Left ventricle myocardium superior (tissue), 1 donor: ENCODE measurements around the gene RFX4. TPM values are rescaled to one million over a fixed set of nuclear protein-coding genes. Genes with fewer than 3 reads are reported as not detected.
"Not testable (repeated sequence)": the region's sequence is repeated elsewhere in the genome, so short reads cannot be mapped to it uniquely, and the experiment has no call there.

Source experiments
- ATAC-seq: fragments of 200-7000 bp; cut with Tn5 transposase; one replicate; pipeline ENCODE4 v1.9.1; 2020; ENCODE audit warnings: mild to moderate bottlenecking, moderate library complexity
- DNase-seq: peaks from one replicate; pipeline ENCODE4 v3.0.0-alpha.2; 2020
- intact Hi-C: fragments of 100-400 bp; cut with micrococcal nuclease; formaldehyde crosslinking; loops from one replicate; pipeline ENCODE4 v1.11.0; 2022
- total RNA-seq: library from RNA; stranded (reverse); fragmentation: NEBNext Ultra II Directional; extraction: Animal tissue kit (Norgen Biotek cat#: 25700); gene quantifications from one replicate; pipeline ENCODE4 v1.2.1, GENCODE V29; 2021
- donor health status: DM: no; HTN: yes; CAD: no; lungs with severe emphysema.

RFX4 gene
- total RNA-seq, 1 donor from 2014 or later = not detected

GRCh38 chr12:106715582-106715981, 132.8 kb downstream of the RFX4 start:
- intact Hi-C loops = no loop called here
- DNase-seq (no peak), ATAC-seq (no peak)

GRCh38 chr12:106717673-106718072, 134.9 kb downstream of the RFX4 start:
- intact Hi-C loops = no loop called here
- no peak for DNase-seq
- ATAC-seq = no peak

- intact Hi-C loops = no loop called here
- no peak for ATAC-seq
- no peak for DNase-seq
Observed at GRCh38 chr12:106719879-106720278, 137.1 kb downstream of the RFX4 start.

- ATAC-seq = peak; percentile 51
- intact Hi-C loops = no loop called here
- DNase-seq = no peak
Observed at GRCh38 chr12:106720696-106721095, 137.9 kb downstream of the RFX4 start.

- intact Hi-C loops = no loop called here
- no peak for ATAC-seq
- DNase-seq = no peak
Observed at GRCh38 chr12:106721915-106722314, 139.1 kb downstream of the RFX4 start.

GRCh38 chr12:106722837-106723236, 140.0 kb downstream of the RFX4 start:
- no peak for DNase-seq
- no peak for ATAC-seq
- intact Hi-C loops = no loop called here

GRCh38 chr12:106723416-106723815, 140.6 kb downstream of the RFX4 start:
- ATAC-seq = no peak
- DNase-seq = no peak
- intact Hi-C loops = no loop called here

GRCh38 chr12:106724116-106724515, 141.3 kb downstream of the RFX4 start:
- DNase-seq (no peak), ATAC-seq (no peak)
- intact Hi-C loops = no loop called here

- no peak for DNase-seq
- no peak for ATAC-seq
- intact Hi-C loops = no loop called here
Observed at GRCh38 chr12:106724934-106725333, 142.1 kb downstream of the RFX4 start.

GRCh38 chr12:106726603-106727202, 143.9 kb downstream of the RFX4 start:
- DNase-seq, ATAC-seq, intact Hi-C loops: not testable (repeated sequence)

GRCh38 chr12:106729611-106730010, 146.8 kb downstream of the RFX4 start:
- intact Hi-C loops = no loop called here
- DNase-seq (no peak), ATAC-seq (no peak)

GRCh38 chr12:106732890-106733289, 150.1 kb downstream of the RFX4 start:
- ATAC-seq (no peak), DNase-seq (no peak)
- intact Hi-C loops = no loop called here

GRCh38 chr12:106733660-106734059, 150.9 kb downstream of the RFX4 start:
- no peak for ATAC-seq
- intact Hi-C loops = no loop called here
- DNase-seq = no peak

- DNase-seq (no peak), ATAC-seq (peak; percentile 26)
- intact Hi-C loops = no loop called here
Observed at GRCh38 chr12:106736051-106736957, 153.5 kb downstream of the RFX4 start.

GRCh38 chr12:106739318-106739717, 156.5 kb downstream of the RFX4 start:
- ATAC-seq (peak; percentile 91), DNase-seq (no peak)

GRCh38 chr12:106739815-106740530, 157.2 kb downstream of the RFX4 start:
- intact Hi-C loops = no loop called here
- DNase-seq = no peak
- peak; percentile 69 for ATAC-seq

More at GRCh38 chr12:106739318-106739717, 156.5 kb downstream of the RFX4 start:
- intact Hi-C loops = no loop called here

- DNase-seq (no peak), ATAC-seq (peak; percentile 18)
- intact Hi-C loops = no loop called here
Observed at GRCh38 chr12:106740818-106741217, 158.0 kb downstream of the RFX4 start.

GRCh38 chr12:106741247-106741646, 158.4 kb downstream of the RFX4 start:
- ATAC-seq (no peak), DNase-seq (no peak)
- intact Hi-C loops = no loop called here

GRCh38 chr12:106743270-106743988, 160.6 kb downstream of the RFX4 start:
- ATAC-seq (no peak), DNase-seq (no peak)
- intact Hi-C loops = no loop called here
